GM21447 (cell line): ENCODE data around the gene QSOX2.

Experiments
- ATAC-seq: cut with Tn5 transposase; IDR thresholded peaks from one replicate; pipeline ENCODE4 v1.9.1; 2021; ENCODE audit not compliant: unreplicated experiment

The QSOX2 gene

GRCh38 chr9:136223871-136224640 is 21.6 kb downstream of the QSOX2 start:
- ATAC-seq: no peak

GRCh38 chr9:136222906-136223285 is 22.7 kb downstream of the QSOX2 start:
- no peak for ATAC-seq

- no peak for ATAC-seq
These were observed 23.3 kb downstream of the QSOX2 start for GRCh38 chr9:136222166-136222905.

GRCh38 chr9:136220017-136220729 is 25.4 kb downstream of the QSOX2 start:
- no peak for ATAC-seq

- ATAC-seq: no peak
These were observed 26.3 kb downstream of the QSOX2 start for GRCh38 chr9:136219276-136219675.

GRCh38 chr9:136218673-136219072 is 26.9 kb downstream of the QSOX2 start:
- no peak for ATAC-seq

GRCh38 chr9:136218271-136218670 is 27.3 kb downstream of the QSOX2 start:
- ATAC-seq: no peak

GRCh38 chr9:136216541-136217244 is 28.9 kb downstream of the QSOX2 start:
- ATAC-seq: no peak

GRCh38 chr9:136213733-136214132 is 31.9 kb downstream of the QSOX2 start:
- ATAC-seq: no peak

GRCh38 chr9:136212345-136212950 is 33.2 kb downstream of the QSOX2 start:
- ATAC-seq: no peak

- ATAC-seq: no peak
These were observed 33.9 kb downstream of the QSOX2 start for GRCh38 chr9:136211441-136212344.

- no peak for ATAC-seq
These were observed 34.6 kb downstream of the QSOX2 start for GRCh38 chr9:136211006-136211405.

- no peak for ATAC-seq
These were observed 35.3 kb downstream of the QSOX2 start for GRCh38 chr9:136210276-136210675.

GRCh38 chr9:136209786-136210185 is 35.8 kb downstream of the QSOX2 start:
- ATAC-seq: no peak

- ATAC-seq: no peak
These were observed 36.4 kb downstream of the QSOX2 start for GRCh38 chr9:136209232-136209631.

GRCh38 chr9:136208675-136209074 is 36.9 kb downstream of the QSOX2 start:
- ATAC-seq: no peak

GRCh38 chr9:136207616-136208015 is 38.0 kb downstream of the QSOX2 start:
- ATAC-seq: no peak

GRCh38 chr9:136206602-136207275 is 38.9 kb downstream of the QSOX2 start:
- no peak for ATAC-seq

- ATAC-seq: no peak
These were observed 40.0 kb downstream of the QSOX2 start for GRCh38 chr9:136205707-136205992.
